GM21529 (cell line): Measurements from ENCODE around the gene DUOXA1.
"Not testable (repeated sequence)": the region's sequence is repeated elsewhere in the genome, so short reads cannot be mapped to it uniquely, and the experiment has no call there.

Source experiments
- ATAC-seq: cut with Tn5 transposase; IDR thresholded peaks from one replicate; pipeline ENCODE4 v1.9.1; 2021; ENCODE audit not compliant: unreplicated experiment

DUOXA1 gene

GRCh38 chr15:45151998-45152828 is 22.5 kb upstream of the DUOXA1 start:
- ATAC-seq = no peak

- ATAC-seq = no peak
These were observed 21.3 kb upstream of the DUOXA1 start for GRCh38 chr15:45150997-45151396.

- ATAC-seq = no peak
These were observed 20.8 kb upstream of the DUOXA1 start for GRCh38 chr15:45150481-45150880.

GRCh38 chr15:45149060-45149459 is 19.4 kb upstream of the DUOXA1 start:
- ATAC-seq = no peak

- no peak for ATAC-seq
These were observed 18.7 kb upstream of the DUOXA1 start for GRCh38 chr15:45148076-45149059.

GRCh38 chr15:45147606-45148005 is 17.9 kb upstream of the DUOXA1 start:
- ATAC-seq = no peak

GRCh38 chr15:45146405-45146804 is 16.7 kb upstream of the DUOXA1 start:
- no peak for ATAC-seq

- ATAC-seq = no peak
These were observed 15.1 kb upstream of the DUOXA1 start for GRCh38 chr15:45144775-45145174.

GRCh38 chr15:45143946-45144345 is 14.3 kb upstream of the DUOXA1 start:
- no peak for ATAC-seq

- ATAC-seq = no peak
These were observed 13.4 kb upstream of the DUOXA1 start for GRCh38 chr15:45143056-45143455.

- ATAC-seq = no peak
These were observed 11.7 kb upstream of the DUOXA1 start for GRCh38 chr15:45141386-45141785.

- no peak for ATAC-seq
These were observed 11.0 kb upstream of the DUOXA1 start for GRCh38 chr15:45140557-45141250.

- no peak for ATAC-seq
These were observed 10.1 kb upstream of the DUOXA1 start for GRCh38 chr15:45139770-45140169.

- no peak for ATAC-seq
These were observed 9.4 kb upstream of the DUOXA1 start for GRCh38 chr15:45138814-45139765.

GRCh38 chr15:45137703-45138102 is 8.0 kb upstream of the DUOXA1 start:
- ATAC-seq = no peak

GRCh38 chr15:45136378-45136764 is 6.7 kb upstream of the DUOXA1 start:
- ATAC-seq = no peak

- ATAC-seq = not testable (repeated sequence)
These were observed 6.2 kb upstream of the DUOXA1 start for GRCh38 chr15:45135705-45136377.

- no peak for ATAC-seq
These were observed 5.3 kb upstream of the DUOXA1 start for GRCh38 chr15:45134682-45135604.
